HT-29 (cell line): ENCODE results near the gene HAUS6. TPM values are rescaled to one million over a fixed set of nuclear protein-coding genes. Genes with fewer than 3 reads are reported as not detected.
"Not testable (repeated sequence)": the region's sequence is repeated elsewhere in the genome, so short reads cannot be mapped to it uniquely, and the experiment has no call there.

ENCODE experiments used
- DNase-seq: peaks from one replicate; pipeline ENCODE4 v3.0.0-alpha.2; 2015; ENCODE audit warnings: low spot score
- total RNA-seq: library from RNA; depleted of rRNA; stranded (reverse); fragments of >200 nt; shearing (Covaris generic); gene quantifications from 2 replicates; pipeline ENCODE4 v1.2.3, GENCODE V29; 2014

Gene HAUS6
- total RNA-seq, 1 experiment from 2014 or later, result 9.8 TPM

GRCh38 chr9:19116107-19116790 lies 13.5 kb upstream of the HAUS6 start:
- no peak for DNase-seq

GRCh38 chr9:19114680-19115270 lies 12.1 kb upstream of the HAUS6 start:
- DNase-seq, result no peak

- DNase-seq, result peak; percentile 30
Measured at GRCh38 chr9:19113964-19114679, 11.4 kb upstream of the HAUS6 start.

- DNase-seq, result not testable (repeated sequence)
Measured at GRCh38 chr9:19113064-19113611, 10.4 kb upstream of the HAUS6 start.

- no peak for DNase-seq
Measured at GRCh38 chr9:19108038-19108437, 5.3 kb upstream of the HAUS6 start.

GRCh38 chr9:19104515-19105282 lies 2.0 kb upstream of the HAUS6 start:
- DNase-seq, result peak; percentile 77

GRCh38 chr9:19102181-19102630 lies 498 bp downstream of the HAUS6 start:
- peak; percentile 33 for DNase-seq

- no peak for DNase-seq
Measured at GRCh38 chr9:19101203-19101602, 1.5 kb downstream of the HAUS6 start.

- not testable (repeated sequence) for DNase-seq
Measured at GRCh38 chr9:19097431-19097830, 5.3 kb downstream of the HAUS6 start.

GRCh38 chr9:19087106-19088000 lies 15.4 kb downstream of the HAUS6 start:
- no peak for DNase-seq

- peak; percentile 64 for DNase-seq
Measured at GRCh38 chr9:19085295-19085694, 17.4 kb downstream of the HAUS6 start.

GRCh38 chr9:19074836-19075235 lies 27.9 kb downstream of the HAUS6 start:
- peak; percentile 42 for DNase-seq

GRCh38 chr9:19074229-19074628 lies 28.5 kb downstream of the HAUS6 start:
- DNase-seq, result no peak

GRCh38 chr9:19057033-19057432 lies 45.7 kb downstream of the HAUS6 start:
- no peak for DNase-seq

- DNase-seq, result no peak
Measured at GRCh38 chr9:19050637-19051591, 51.8 kb downstream of the HAUS6 start.

GRCh38 chr9:19049917-19050636 lies 52.6 kb downstream of the HAUS6 start:
- DNase-seq, result peak; percentile 44

GRCh38 chr9:19048966-19049916 lies 53.5 kb downstream of the HAUS6 start, which contains the start of gene RRAGA:
RRAGA (plus strand) TSS chr9:19049427; CDS start chr9:19049660, 233 bp downstream.
- peak; percentile 98 for DNase-seq
